Activated naive CD4-positive, alpha-beta T cell (primary cell): Measurements from ENCODE around the gene FOXP1.
"Not testable (repeated sequence)": the region's sequence is repeated elsewhere in the genome, so short reads cannot be mapped to it uniquely, and the experiment has no call there.

Experiments used
- DNase-seq, 4 experiments: peaks; one replicate each; lab custom pipeline; 2025; lab: John Stamatoyannopoulos, UW

Gene FOXP1

GRCh38 chr3:71000483-71000882, 583.0 kb downstream of the FOXP1 start:
- DNase-seq = no peak

- no peak for DNase-seq
Measured at GRCh38 chr3:70999730-71000129, 583.8 kb downstream of the FOXP1 start.

GRCh38 chr3:70996082-70996481, 587.4 kb downstream of the FOXP1 start:
- DNase-seq = no peak

GRCh38 chr3:70994644-70995043, 588.9 kb downstream of the FOXP1 start:
- DNase-seq = no peak

- DNase-seq = no peak
Measured at GRCh38 chr3:70992562-70993204, 590.8 kb downstream of the FOXP1 start.

GRCh38 chr3:70992131-70992530, 591.4 kb downstream of the FOXP1 start:
- DNase-seq = no peak

- DNase-seq = no peak
Measured at GRCh38 chr3:70990723-70991122, 592.8 kb downstream of the FOXP1 start.

- no peak for DNase-seq
Measured at GRCh38 chr3:70990185-70990584, 593.3 kb downstream of the FOXP1 start.

GRCh38 chr3:70989174-70989573, 594.4 kb downstream of the FOXP1 start:
- no peak for DNase-seq

- DNase-seq = no peak
Measured at GRCh38 chr3:70988111-70988510, 595.4 kb downstream of the FOXP1 start.

GRCh38 chr3:70985572-70985971, 598.0 kb downstream of the FOXP1 start:
- DNase-seq = no peak

GRCh38 chr3:70984776-70985482, 598.6 kb downstream of the FOXP1 start:
- no peak for DNase-seq

- DNase-seq = no peak
Measured at GRCh38 chr3:70982700-70983140, 600.8 kb downstream of the FOXP1 start.

GRCh38 chr3:70982284-70982683, 601.2 kb downstream of the FOXP1 start:
- no peak for DNase-seq

- no peak for DNase-seq
Measured at GRCh38 chr3:70981231-70981880, 602.2 kb downstream of the FOXP1 start.

- no peak for DNase-seq
Measured at GRCh38 chr3:70980646-70981170, 602.8 kb downstream of the FOXP1 start.

GRCh38 chr3:70979983-70980645, 603.4 kb downstream of the FOXP1 start:
- DNase-seq = no peak

- no peak for DNase-seq
Measured at GRCh38 chr3:70977712-70978111, 605.8 kb downstream of the FOXP1 start.

- not testable (repeated sequence) for DNase-seq
Measured at GRCh38 chr3:70975981-70976380, 607.5 kb downstream of the FOXP1 start.

- no peak for DNase-seq
Measured at GRCh38 chr3:70974747-70975146, 608.8 kb downstream of the FOXP1 start.

- no peak for DNase-seq
Measured at GRCh38 chr3:70973558-70973957, 610.0 kb downstream of the FOXP1 start.

GRCh38 chr3:70972855-70973254, 610.7 kb downstream of the FOXP1 start:
- DNase-seq = no peak
